Activated B cell treated with CpG ODN at 0.5 μM for 24 hours (primary cell): ENCODE results near the gene CD22. TPM values are rescaled to one million over a fixed set of nuclear protein-coding genes. Genes with fewer than 3 reads are reported as not detected.
"Not testable (repeated sequence)": the region's sequence is repeated elsewhere in the genome, so short reads cannot be mapped to it uniquely, and the experiment has no call there.

Experiments
- ATAC-seq: fragments of 200-7000 bp; cut with Tn5 transposase; one replicate; pipeline ENCODE4 v1.10.0; 2021; ENCODE audit warnings: low read depth, mild to moderate bottlenecking, moderate library complexity
- CTCF ChIA-PET: fragments of 350-600 bp; sonication (Branson Sonifier 250); formaldehyde crosslinking; loops from one replicate; lab custom pipeline; 2021; ENCODE audit warnings: antibody characterized with exemption; lab: Charles Lee
- POLR2A ChIA-PET: fragments of 350-600 bp; sonication (Branson Sonifier 250); formaldehyde crosslinking; loops from one replicate; lab custom pipeline; 2021; ENCODE audit warnings: antibody characterized with exemption; lab: Charles Lee
- DNase-seq: peaks from one replicate; pipeline ENCODE4 v3.0.0; 2022
- H3K27ac Mint-ChIP-seq: one replicate; pipeline ENCODE4 v1.8.0; 2020; ENCODE audit warnings: mixed read lengths
- H3K27me3 Mint-ChIP-seq: one replicate; pipeline ENCODE4 v1.8.0; 2021; ENCODE audit warnings: mixed read lengths
- H3K36me3 Mint-ChIP-seq: one replicate; pipeline ENCODE4 v1.8.0; 2021; ENCODE audit warnings: low read depth, mixed read lengths
- H3K4me1 Mint-ChIP-seq: one replicate; pipeline ENCODE4 v1.8.0; 2021; ENCODE audit warnings: mixed read lengths
- H3K4me3 Mint-ChIP-seq: one replicate; pipeline ENCODE4 v1.8.0; 2020; ENCODE audit warnings: mild to moderate bottlenecking, mixed read lengths
- H3K9me3 Mint-ChIP-seq: one replicate; pipeline ENCODE4 v1.8.0; 2020; ENCODE audit warnings: mixed read lengths
- CTCF ChIP-seq: fragments of 200-600 bp; IDR thresholded peaks from one replicate; pipeline ENCODE4 v1.8.0; 2022; ENCODE audit warnings: antibody characterized with exemption, mild to moderate bottlenecking
- intact Hi-C: fragments of 100-400 bp; cut with micrococcal nuclease; formaldehyde crosslinking; loops from one replicate; pipeline ENCODE4 v1.15.1; 2024
- total RNA-seq: library from RNA; stranded (reverse); gene quantifications from 2 replicates; pipeline ENCODE4 v1.2.3, GENCODE V29; 2022

CD22 gene
- total RNA-seq, 1 donor from 2014 or later, result 1,096 TPM

- intact Hi-C loops, result no loop called here
- H3K27ac Mint-ChIP-seq, result no peak within 1 kb of the TSS
Measured at GRCh38 chr19:35370722-35371121, 41.7 kb downstream of the CD22 start, which contains the start of gene GPR42. Gene GPR42, plus strand, starts transcription at chr19:35371068. Its CDS starts 292 bp downstream, at chr19:35371360.

GRCh38 chr19:35373492-35373891, 44.5 kb downstream of the CD22 start:
- TF ChIP-seq CTCF, result no peak
- peaks cover 27% of the 10 kb centered on the region for H3K4me1 Mint-ChIP-seq
- intact Hi-C loops, result no loop called here
- ChIA-PET POLR2A (no interaction called here), CTCF (interaction anchor here (0.7 kb wide), 1 partner anchor 121 kb away, joined by 3 read pairs; no protein-coding TSS in a partner anchor)
- no peak overlapping the region for H3K27ac Mint-ChIP-seq
- ATAC-seq, result no peak
- H3K36me3 Mint-ChIP-seq, result no peaks in the 10 kb centered on the region
- H3K4me3 Mint-ChIP-seq, result no peak overlapping the region
- no peak for DNase-seq
- H3K27me3 Mint-ChIP-seq, result no peaks in the 10 kb centered on the region
- H3K9me3 Mint-ChIP-seq, result peaks cover 2% of the 10 kb centered on the region

More at GRCh38 chr19:35370722-35371121, 41.7 kb downstream of the CD22 start, which contains the start of gene GPR42:
- no peak for DNase-seq
- Mint-ChIP-seq H3K4me1 (peaks cover 8% of the 10 kb centered on the region), H3K27me3 (no peaks in the 10 kb centered on the region), H3K4me3 (no peak within 1 kb of the TSS), H3K36me3 (no peaks in the 10 kb centered on the region), H3K9me3 (peaks cover 2% of the 10 kb centered on the region)
- POLR2A ChIA-PET, result no interaction called here
- CTCF ChIA-PET, result no interaction called here
- ATAC-seq, result no peak
- no peak for TF ChIP-seq CTCF

GRCh38 chr19:35374031-35374430, 45.0 kb downstream of the CD22 start:
- H3K36me3 Mint-ChIP-seq, H3K9me3 Mint-ChIP-seq, H3K4me3 Mint-ChIP-seq, ATAC-seq, CTCF ChIA-PET, DNase-seq, H3K27ac Mint-ChIP-seq, H3K27me3 Mint-ChIP-seq, POLR2A ChIA-PET: not testable (repeated sequence)
- peaks cover 27% of the 10 kb centered on the region for H3K4me1 Mint-ChIP-seq
- intact Hi-C loops, result loop anchor here (2.0 kb wide), 1 partner anchor 21 kb away; no protein-coding TSS in a partner anchor

GRCh38 chr19:35375505-35376307, 46.7 kb downstream of the CD22 start:
- Mint-ChIP-seq H3K27me3 (no peaks in the 10 kb centered on the region), H3K4me3 (no peak overlapping the region), H3K4me1 (peaks cover 27% of the 10 kb centered on the region), H3K9me3 (no peaks in the 10 kb centered on the region), H3K27ac (no peak overlapping the region), H3K36me3 (no peaks in the 10 kb centered on the region)
- DNase-seq (no peak), ATAC-seq (no peak)
- intact Hi-C loops, result loop anchor here (2.0 kb wide), 1 partner anchor 23 kb away; no protein-coding TSS in a partner anchor
- ChIA-PET CTCF (interaction anchor here (0.8 to 1.5 kb wide), 4 partner anchors 23 to 119 kb away, joined by 3 to 6 read pairs (median 4); no protein-coding TSS in a partner anchor), POLR2A (interaction anchor here (0.6 kb wide), 1 partner anchor 67 kb away, joined by 3 read pairs; no protein-coding TSS in a partner anchor)
- TF ChIP-seq CTCF, result no peak

- peaks cover 27% of the 10 kb centered on the region for H3K4me1 Mint-ChIP-seq
- H3K4me3 Mint-ChIP-seq, result no peak overlapping the region
- ATAC-seq, result no peak
- DNase-seq, result no peak
- ChIA-PET POLR2A (interaction anchor here (0.6 to 1.6 kb wide), 5 partner anchors 35 to 618 kb away, joined by 3 to 8 read pairs (median 7); no protein-coding TSS in a partner anchor), CTCF (interaction anchor here (1.0 kb wide), 1 partner anchor 25 kb away, joined by 3 read pairs; no protein-coding TSS in a partner anchor)
- intact Hi-C loops, result no loop called here
- no peaks in the 10 kb centered on the region for H3K36me3 Mint-ChIP-seq
- H3K9me3 Mint-ChIP-seq, result no peaks in the 10 kb centered on the region
- no peak for TF ChIP-seq CTCF
- no peak overlapping the region for H3K27ac Mint-ChIP-seq
- H3K27me3 Mint-ChIP-seq, result peaks cover 3% of the 10 kb centered on the region
Measured at GRCh38 chr19:35377656-35378055, 48.7 kb downstream of the CD22 start.
